Testis (tissue), 3 donors: Measurements from ENCODE around the gene FGFR3. TPM values are rescaled to one million over a fixed set of nuclear protein-coding genes. Genes with fewer than 3 reads are reported as not detected.
A peak's percentile ranks its signal among the peaks of the same experiment; 100 is the strongest.

ENCODE experiments used
- DNase-seq: peaks from one replicate; pipeline ENCODE4 v3.0.0-alpha.2; 2019
- H3K27ac ChIP-seq, 2 donors: fragments of 200-600 bp; sonication (generic); one replicate each; pipeline ENCODE4 v1.5.1; 2019
- H3K27me3 ChIP-seq: fragments of 200-600 bp; sonication (generic); one replicate; pipeline ENCODE4 v1.5.1; 2019
- H3K36me3 ChIP-seq: fragments of 200-600 bp; sonication (generic); one replicate; pipeline ENCODE4 v1.5.1; 2017; ENCODE audit warnings: low read depth; ENCODE audit errors: missing control alignments
- H3K4me1 ChIP-seq: fragments of 200-600 bp; sonication (generic); one replicate; pipeline ENCODE4 v1.5.1; 2019
- H3K4me3 ChIP-seq, 2 donors: fragments of 200-600 bp; sonication (generic); one replicate each; pipeline ENCODE4 v1.5.1; 2017 to 2019
- H3K9me3 ChIP-seq: fragments of 200-600 bp; sonication (generic); one replicate; pipeline ENCODE4 v1.5.1; 2017
- CTCF ChIP-seq, 3 experiments: fragments of 450-650 bp in 2 of 3; fragments of 200-600 bp in 1 of 3; sonication (generic) in 1 of 3; IDR thresholded peaks; one replicate each; pipeline ENCODE4 v1.5.1; 2016 to 2019; ENCODE audit warnings: antibody characterized with exemption in 3 of 3, mild to moderate bottlenecking in 2 of 3, moderate library complexity in 1 of 3
- POLR2A ChIP-seq: fragments of 450-650 bp; IDR thresholded peaks from one replicate; pipeline ENCODE4 v1.6.1; 2017; ENCODE audit warnings: antibody characterized with exemption, mild to moderate bottlenecking, moderate library complexity
- WGBS, 2 donors: methylation state at CpG; one replicate each; pipeline ENCODE4 v1.1.5; 2018; 5-methylcytosine and 5-hydroxymethylcytosine counted together
- intact Hi-C: fragments of 100-400 bp; cut with DNase I; formaldehyde crosslinking; loops from one replicate; pipeline ENCODE4 v1.15.1; 2023; ENCODE audit warnings: low total_unique reads
- polyA plus RNA-seq: library from polyadenylated mRNA; stranded (reverse); fragments of 350-450 nt; fragmentation: Illumina TruSeq; extraction: RNeasy Lipid Tissue Mini Kit (QIAGEN cat#74804); gene quantifications from one replicate; pipeline ENCODE4 v1.2.3, GENCODE V29; 2014; ENCODE audit warnings: low read depth, low replicate concordance; ENCODE audit not compliant: insufficient read depth
- total RNA-seq, 2 donors: library from RNA; depleted of rRNA; stranded (reverse); fragments of >200 nt; gene quantifications; one replicate each; pipeline ENCODE4 v1.2.3, GENCODE V29; 2016

Gene FGFR3
- total and polyA plus RNA-seq, 3 donors from 2014 or later: 39.2 to 93.7 (median 79.6) TPM

- H3K9me3 ChIP-seq: no peaks in the 10 kb centered on the region
- DNase-seq: no peak
- no peaks in the 10 kb centered on the region for H3K36me3 ChIP-seq
- 82% methylated on average over 6 of the region's 6 CpGs for WGBS, 2 donors
- TF ChIP-seq CTCF (IDR thresholded peaks at IDR 0.05) (no peak), POLR2A (no peak)
- no peaks in the 10 kb centered on the region for H3K4me1 ChIP-seq
- no peaks in the 10 kb centered on the region for H3K27me3 ChIP-seq
- H3K27ac ChIP-seq: no peak overlapping the region
- H3K4me3 ChIP-seq: no peak overlapping the region
- intact Hi-C loops: no loop called here
Observed at GRCh38 chr4:1808396-1808795, 15.3 kb downstream of the FGFR3 start.

GRCh38 chr4:1808851-1809753 lies 16.0 kb downstream of the FGFR3 start:
- Histone ChIP-seq H3K4me3 (no peak overlapping the region), H3K27me3 (no peaks in the 10 kb centered on the region), H3K9me3 (no peaks in the 10 kb centered on the region), H3K27ac (no peak overlapping the region), H3K36me3 (no peaks in the 10 kb centered on the region), H3K4me1 (no peaks in the 10 kb centered on the region)
- DNase-seq: no peak
- TF ChIP-seq POLR2A (no peak), CTCF (IDR thresholded peaks at IDR 0.05) (no peak)
- WGBS, 2 donors: 82 to 87% methylated on average over 11 of the region's 11 CpGs
- intact Hi-C loops: no loop called here

- Histone ChIP-seq H3K4me1 (no peaks in the 10 kb centered on the region), H3K36me3 (no peaks in the 10 kb centered on the region), H3K27ac (no peak overlapping the region), H3K27me3 (no peaks in the 10 kb centered on the region), H3K4me3 (no peak overlapping the region), H3K9me3 (no peaks in the 10 kb centered on the region)
- intact Hi-C loops: no loop called here
- DNase-seq: peak; percentile 51
- TF ChIP-seq CTCF (IDR thresholded peaks at IDR 0.05) (peak; percentile 37 to 59 (median 54)), POLR2A (no peak)
- 53 to 67% methylated on average over 9 to 11 of the region's 15 CpGs for WGBS, 2 donors
Observed at GRCh38 chr4:1809754-1810502, 16.8 kb downstream of the FGFR3 start.

- no peak for DNase-seq
- Histone ChIP-seq H3K27ac (no peak overlapping the region), H3K4me3 (no peak overlapping the region), H3K9me3 (no peaks in the 10 kb centered on the region), H3K4me1 (no peaks in the 10 kb centered on the region), H3K36me3 (no peaks in the 10 kb centered on the region), H3K27me3 (no peaks in the 10 kb centered on the region)
- WGBS, 2 donors: 79 to 100% methylated on average over 1 to 10 of the region's 10 CpGs
- TF ChIP-seq POLR2A (no peak), CTCF (IDR thresholded peaks at IDR 0.05) (no peak)
- intact Hi-C loops: no loop called here
Observed at GRCh38 chr4:1810765-1811164, 17.7 kb downstream of the FGFR3 start.
